COLO829 (cell line): ENCODE measurements around the gene NTN1.
A peak's percentile ranks its signal among the peaks of the same experiment; 100 is the strongest.
"Not testable (repeated sequence)": the region's sequence is repeated elsewhere in the genome, so short reads cannot be mapped to it uniquely, and the experiment has no call there.

ENCODE experiments used
- DNase-seq: peaks from one replicate; pipeline ENCODE4 v3.0.0; 2012; ENCODE audit warnings: low spot score

The NTN1 gene

DNA sequence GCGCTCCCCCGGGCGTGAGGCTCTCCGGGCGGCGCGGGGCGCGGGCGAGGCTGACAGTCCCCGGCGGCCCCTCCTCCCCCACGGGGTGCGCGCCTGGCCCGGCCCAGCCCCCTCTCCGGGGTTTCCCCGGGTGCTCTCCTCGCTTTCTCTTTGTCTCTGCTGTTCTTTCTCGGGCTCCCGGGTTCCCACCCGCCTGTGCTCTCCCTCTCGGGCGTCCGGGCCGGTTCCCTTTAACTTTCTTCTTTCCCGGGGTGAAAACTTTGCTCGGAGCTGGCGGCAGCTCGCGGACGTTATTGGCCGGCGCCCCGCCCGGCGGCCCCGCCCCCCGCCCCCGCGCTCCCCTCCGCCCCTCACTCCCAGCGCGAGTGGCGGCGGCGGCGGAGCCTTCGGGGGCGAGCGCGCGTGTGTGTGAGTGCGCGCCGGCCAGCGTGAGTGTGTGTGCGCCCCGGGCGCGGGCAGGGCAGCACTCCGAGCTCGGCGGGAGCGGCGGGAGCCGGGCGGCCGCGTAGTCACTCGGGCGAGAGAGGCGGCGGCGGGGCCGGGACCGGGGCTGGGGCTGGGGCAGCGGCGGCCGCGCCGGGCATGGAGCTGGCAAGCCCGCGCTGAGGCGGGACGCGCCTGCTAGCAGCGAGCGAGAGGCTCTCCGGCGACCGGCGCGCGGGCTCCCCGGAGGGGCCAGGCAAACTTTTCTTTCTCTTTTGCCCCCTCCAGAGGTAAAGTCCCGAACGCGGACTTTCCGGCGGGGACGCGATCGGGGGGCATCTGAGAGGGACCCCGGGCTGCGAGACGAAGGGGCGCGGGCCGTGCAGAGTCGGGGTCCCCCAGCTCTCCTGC lies at the start of gene NTN1:
TSS of gene NTN1 (plus strand) at position 353 of the 834 bp plus-strand sequence. CDS start 864 bp downstream, outside the sequence.
- no peak for DNase-seq

DNA sequence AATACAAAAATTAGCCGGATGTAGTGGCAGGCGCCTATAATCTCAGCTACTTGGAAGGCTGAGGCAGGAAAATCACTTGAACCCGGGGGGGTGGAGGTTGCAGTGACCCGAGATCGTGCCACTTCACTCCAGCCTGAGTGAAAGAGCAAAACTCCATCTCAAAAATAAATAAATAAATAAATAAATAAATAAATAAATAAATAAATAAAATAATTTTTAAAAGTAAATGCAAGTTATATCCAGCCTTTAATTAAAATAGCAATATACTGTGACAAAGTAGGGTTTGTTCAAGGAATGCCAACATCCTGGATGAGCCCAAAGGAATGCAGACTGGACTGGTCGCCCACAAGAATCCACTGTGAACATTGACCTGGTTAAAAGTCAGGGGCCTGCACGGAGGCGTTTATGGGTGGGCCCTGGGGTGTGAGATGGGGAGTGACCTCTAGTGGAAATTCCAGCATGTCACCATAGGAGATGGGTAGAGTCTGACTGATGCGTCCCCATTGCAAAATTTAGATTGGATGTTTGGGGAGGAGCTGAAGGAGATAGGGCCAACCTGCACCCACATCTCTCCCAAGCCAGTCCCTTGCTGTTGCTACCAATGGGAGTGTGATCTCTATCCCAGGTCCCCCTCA lies 46.1 kb upstream of the NTN1 start:
- no peak for DNase-seq

DNA sequence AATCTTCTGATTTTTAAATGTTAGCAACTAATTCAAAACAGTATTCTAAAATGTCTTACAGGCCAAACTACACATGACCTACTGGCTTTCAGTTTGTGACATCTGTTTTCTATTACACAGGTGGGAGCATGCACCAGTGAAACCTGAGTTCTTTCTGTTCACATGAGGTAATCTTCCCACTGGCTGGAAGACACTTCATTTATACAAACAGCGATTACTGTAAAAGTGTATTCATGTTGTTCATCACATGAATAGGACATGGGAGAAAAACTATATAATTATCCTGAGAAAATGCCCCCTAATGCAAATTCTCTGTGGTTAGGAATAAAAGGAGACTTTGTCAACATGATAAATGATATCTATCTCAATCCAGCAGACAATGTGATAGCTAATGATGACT lies 44.7 kb upstream of the NTN1 start:
- DNase-seq = peak; percentile 59

DNA sequence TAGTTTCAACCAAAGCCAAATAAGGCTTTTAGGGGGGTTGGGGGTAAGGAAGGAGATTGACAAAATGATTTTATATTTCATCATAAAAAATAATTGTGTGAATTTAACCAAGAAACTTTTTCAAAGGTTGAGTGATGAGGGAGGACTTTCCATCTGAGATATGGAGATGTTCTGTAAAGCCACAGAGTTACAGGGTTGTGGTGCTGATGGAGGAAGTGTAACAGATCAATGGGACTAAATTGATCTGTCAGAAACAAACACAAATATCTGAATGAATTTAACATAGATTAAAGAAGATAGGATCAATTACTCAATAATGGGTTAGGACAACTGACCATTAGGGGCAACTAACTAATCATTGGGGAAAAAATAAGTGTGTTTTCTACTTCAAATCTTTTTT lies 41.6 kb upstream of the NTN1 start:
- DNase-seq = no peak

DNA sequence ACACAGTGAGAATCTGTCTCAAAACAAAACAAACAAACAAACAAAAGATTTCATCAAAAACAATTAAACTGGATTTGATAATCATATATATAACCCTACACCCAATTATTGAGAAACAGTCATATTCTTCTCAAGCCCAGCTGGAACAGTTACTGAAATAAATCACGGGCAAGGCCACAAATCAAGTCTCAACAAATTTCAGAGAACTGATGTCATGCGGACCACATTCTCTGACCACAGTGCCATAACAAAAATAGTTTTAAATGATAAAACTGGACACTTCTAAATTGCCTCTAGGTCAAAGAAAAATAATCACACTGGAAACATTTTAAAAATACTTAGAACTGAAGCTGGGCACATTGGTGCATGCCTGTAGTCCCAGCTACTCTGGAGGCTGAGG lies 39.9 kb upstream of the NTN1 start:
- no peak for DNase-seq

DNA sequence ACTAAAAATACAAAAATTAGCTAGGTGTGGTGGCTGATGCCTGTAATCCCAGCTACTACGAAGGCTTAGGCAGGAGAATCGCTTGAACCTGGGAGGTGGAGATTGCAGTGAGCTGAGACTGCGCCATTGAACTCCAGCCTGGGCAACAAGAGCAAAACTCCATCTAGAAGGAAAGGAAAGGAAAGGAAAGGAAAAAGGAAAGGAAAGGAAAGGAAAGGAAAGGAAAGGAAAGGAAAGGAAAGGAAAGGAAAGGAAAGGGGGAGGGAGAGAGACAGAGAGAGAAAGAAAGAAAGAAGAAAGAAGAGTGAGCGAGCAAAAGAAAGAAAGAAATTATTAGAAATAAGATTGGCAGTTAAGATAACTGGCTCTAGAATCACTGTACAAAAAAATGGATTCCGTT lies 37.1 kb upstream of the NTN1 start:
- not testable (repeated sequence) for DNase-seq

DNA sequence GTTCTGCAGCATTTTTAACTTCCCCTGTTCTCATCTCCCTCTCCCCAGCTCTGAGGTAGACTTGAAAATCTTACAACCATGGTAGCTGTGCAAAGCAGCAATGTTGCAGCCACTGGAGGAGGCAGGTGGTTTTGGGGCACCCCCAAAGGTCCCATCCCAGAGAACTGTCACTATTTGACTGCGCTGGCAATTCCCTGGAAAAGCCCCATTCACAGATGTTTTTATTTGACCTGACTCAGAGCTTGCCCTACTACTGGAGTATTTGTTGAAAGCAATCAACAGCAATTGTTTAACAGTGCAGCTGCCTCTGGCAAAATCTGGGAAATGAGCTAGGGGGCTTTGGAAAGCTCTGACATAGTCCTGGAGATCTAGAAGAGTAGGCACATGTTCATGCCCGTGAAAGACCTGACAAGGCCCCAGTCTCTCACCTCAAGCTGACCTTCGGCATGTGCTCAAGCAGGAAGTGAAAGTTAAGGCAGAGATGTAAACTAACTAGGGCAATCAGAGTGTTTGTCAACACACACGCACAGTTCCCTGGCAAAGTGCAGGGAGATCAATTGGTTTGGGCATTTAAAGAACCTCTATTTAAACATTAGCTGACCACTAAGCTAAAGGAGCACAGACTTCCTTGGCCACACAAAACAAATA lies 36.1 kb upstream of the NTN1 start:
- no peak for DNase-seq

DNA sequence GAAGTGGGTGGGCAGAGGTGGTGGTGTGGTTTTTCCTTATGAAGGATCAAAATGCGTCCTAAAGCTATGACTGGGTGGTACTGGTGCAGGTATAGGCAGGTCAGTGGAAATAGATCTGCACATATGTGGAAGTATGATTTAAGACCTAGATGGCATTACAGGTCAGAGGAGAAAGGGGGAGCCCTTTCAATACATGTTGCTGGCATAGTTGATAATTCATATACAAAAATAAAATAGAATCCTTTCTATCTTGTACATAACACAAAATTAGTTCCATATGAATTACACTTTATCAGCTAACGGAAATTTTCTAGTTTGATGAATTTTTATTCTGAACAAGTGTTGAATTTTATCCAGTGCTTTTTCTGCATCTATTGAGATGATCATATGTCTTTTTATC lies 35.0 kb upstream of the NTN1 start:
- DNase-seq = no peak

DNA sequence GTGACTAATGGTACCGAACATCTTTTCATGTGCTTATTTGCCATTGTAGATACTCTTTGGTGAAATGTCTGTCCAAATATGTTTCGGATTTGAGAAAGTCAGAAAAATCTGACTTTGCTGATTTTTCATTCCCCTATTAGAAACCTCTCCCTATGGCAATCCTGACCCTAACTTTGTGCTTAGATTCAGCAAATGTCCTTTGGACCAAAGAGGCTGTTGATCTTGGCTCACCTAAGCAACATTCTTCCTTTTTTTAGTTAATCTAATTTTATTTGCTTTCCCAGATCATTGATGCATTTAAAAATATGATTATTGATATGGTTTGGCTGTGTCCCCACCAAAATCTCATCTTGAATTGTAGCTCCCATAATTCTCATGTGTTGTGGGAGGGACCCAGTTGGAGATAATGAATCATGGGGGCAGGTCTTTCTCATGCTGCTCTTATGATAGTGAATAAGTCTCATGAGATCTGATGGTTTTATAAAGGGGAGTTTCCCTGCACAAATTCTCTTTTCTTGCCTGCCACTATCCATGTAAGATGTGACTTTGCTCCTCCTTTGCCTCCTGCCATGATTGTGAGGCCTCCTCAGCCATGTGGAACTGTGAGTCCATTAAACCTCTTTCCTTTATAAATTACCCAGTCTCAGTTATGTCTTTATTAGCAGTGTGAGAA lies 32.9 kb upstream of the NTN1 start:
- DNase-seq = not testable (repeated sequence)

DNA sequence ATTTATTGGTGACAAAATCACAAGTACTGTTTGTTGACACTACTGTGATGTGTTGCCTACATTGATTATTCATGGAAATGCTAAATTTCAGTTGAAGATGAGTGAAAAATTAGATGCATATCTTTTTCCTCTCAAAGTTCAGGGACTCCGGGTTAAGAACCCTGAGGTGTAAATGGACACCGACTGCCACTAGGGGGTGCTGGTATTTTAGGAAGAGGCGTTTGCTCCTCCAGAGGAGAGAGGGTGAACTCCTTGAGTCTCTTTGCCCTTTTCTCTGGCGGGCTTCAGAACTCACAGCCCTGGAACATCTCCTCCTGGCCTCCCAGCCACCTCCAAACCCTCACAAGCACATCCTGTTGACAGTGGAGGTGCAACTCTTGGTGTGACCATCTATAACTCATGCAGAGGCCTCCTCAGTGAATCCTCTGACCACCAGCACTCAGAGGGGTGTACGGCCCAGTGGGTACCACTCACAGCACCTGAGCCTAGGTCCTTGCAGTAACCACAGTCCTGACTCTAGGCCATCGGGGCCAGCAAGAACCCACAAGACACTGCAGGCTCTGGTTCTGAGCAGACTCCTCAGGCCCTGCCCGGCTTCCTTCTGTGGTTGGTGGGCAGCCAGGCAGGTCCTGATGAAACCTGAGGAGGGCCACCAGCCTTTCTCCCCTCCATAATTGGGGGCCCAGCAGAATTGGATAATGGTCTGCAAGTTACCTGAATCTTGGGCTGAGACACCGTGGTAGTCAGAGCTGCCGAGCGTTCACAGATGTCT lies 29.6 kb upstream of the NTN1 start:
- peak; percentile 38 for DNase-seq

DNA sequence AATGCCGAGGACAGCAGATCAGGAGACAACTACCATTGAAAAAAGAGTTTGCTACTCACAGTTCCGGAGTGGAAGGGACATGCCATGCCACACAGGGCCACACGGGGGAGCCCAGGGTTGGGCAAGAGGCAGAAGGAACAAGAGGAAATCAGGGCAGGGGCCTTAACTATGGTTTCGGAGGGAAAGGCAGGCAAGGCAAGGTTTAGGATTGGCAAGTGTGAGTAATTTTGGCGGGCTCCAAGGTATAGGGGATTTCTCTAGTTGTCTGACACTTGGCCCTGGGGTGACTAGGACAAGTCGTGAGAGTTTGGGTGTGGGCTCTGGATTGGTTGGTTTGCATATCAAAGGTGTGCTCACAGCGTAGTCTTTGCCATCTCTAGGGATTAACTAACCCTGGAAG lies 27.0 kb upstream of the NTN1 start:
- peak; percentile 54 for DNase-seq

DNA sequence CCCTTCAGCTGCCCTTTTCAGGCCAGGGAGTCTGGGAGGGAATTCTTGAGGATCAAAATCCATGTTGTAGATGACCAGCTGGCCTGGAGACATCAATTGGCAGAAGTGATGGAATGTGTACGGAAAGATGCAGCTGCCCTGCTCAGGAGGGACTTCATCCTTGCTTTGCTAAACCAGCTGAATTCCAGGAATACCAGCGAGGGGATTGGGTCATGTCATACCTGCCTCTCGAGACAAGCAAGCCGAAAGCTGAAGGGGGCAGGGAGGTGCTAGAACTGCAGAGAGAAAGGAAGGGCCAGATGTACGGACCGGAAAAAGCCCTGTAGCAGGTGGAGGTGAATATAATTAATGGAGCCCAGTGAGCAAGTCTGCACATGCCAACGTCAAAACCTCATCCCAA lies 25.6 kb upstream of the NTN1 start:
- no peak for DNase-seq

DNA sequence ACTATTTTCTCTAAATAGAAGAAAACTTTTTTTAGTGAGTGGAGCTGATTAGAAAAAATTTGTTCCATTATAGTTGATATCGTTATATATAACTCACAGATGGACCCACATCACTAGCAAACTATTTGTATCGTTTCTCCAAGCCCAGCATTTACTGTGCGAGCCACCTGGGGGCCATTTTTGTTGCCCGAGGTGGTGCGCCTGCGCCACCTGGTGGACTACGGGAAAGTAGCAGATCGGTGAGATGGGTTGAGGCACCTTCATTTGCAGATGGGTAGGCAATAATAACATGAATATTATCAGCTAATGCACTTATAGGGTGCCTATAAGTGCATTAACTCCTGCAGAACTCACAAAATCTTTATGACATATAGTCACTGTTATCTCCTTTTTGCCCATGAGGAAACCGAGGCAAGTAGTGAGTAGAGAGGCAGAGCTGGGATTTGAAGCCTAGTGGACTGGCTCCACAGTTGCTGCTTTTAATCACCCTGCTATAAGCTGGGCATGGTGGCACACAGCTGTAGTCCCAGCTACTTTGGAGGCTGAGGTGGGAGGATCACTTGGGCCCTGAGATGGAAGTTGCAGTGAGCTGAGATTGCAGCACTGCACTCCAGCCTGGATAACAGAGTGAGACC lies 23.2 kb upstream of the NTN1 start:
- peak; percentile 82 for DNase-seq

DNA sequence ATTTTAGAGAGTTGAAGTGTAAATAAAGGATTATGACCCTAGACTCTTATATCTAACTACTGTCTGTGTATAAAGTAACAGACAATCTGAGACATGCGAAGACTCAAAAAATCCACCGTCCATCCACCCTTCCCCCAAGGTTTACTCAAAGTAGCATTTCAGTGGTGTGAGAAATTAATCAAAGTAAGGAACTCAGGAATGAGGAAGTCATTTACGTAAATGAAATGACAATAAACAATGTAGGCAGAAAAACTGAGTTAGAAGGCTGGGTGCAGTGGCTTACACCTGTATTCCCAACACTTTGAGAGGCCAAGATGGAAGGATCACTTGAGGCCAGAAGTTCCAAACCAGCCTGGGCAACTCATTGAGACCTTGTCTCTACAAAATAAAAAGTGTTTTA lies 19.8 kb upstream of the NTN1 start:
- DNase-seq = no peak

DNA sequence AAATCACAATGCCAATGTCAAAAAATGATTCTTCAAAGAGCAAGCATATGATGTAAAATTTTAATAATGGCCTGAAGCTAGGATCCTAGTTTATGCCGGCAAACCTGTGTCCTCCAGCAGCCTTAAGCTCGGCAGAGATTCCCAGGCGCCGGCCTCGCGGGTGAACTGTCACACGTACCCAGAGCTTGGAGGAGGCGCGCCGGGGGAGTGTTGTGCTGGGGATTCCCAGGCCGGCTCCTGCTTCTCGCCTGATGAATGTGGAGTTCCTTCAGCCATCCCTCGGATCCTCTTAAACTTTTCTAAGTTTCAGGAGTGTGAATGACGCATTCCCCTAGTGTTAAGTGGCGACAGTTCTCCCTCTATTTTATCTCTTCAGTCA lies 19.1 kb upstream of the NTN1 start:
- DNase-seq = no peak

DNA sequence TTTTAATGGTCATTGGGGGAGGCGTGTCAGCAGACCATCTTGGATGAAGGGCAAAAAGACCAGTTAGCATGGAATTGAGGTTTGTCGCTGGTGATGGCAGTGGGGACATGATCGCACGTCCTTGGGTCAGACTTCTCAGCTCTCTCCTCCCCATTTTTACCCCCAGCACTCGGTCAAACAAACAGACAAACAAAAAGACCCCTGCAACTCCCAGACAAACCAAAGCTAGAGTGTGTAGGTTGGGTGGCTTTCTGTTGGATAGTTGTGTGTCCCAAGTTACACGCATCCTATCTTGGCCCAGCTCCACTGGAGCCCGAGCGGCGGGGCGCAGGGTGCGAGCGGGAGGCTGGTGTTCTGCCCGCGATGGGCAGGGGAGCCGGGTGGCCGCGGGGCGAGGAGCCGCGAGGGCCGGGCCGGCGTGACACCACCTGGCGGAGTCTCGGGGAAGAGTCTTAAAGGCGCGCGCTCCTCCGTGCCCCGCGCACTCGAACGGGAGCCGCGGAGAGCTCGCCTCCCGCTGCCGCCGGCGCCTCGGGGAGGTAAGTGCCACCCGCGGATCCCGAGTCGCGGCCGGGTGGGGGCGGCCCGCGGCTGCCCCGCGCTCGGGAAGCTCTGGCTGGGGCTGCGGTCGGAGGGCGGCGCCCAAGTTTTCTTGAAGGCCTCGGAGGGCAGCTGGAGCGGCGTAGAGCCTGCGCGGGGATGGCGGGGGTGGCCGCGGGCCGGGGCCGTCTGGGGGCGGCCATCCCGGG lies 18.5 kb upstream of the NTN1 start:
- DNase-seq = no peak

DNA sequence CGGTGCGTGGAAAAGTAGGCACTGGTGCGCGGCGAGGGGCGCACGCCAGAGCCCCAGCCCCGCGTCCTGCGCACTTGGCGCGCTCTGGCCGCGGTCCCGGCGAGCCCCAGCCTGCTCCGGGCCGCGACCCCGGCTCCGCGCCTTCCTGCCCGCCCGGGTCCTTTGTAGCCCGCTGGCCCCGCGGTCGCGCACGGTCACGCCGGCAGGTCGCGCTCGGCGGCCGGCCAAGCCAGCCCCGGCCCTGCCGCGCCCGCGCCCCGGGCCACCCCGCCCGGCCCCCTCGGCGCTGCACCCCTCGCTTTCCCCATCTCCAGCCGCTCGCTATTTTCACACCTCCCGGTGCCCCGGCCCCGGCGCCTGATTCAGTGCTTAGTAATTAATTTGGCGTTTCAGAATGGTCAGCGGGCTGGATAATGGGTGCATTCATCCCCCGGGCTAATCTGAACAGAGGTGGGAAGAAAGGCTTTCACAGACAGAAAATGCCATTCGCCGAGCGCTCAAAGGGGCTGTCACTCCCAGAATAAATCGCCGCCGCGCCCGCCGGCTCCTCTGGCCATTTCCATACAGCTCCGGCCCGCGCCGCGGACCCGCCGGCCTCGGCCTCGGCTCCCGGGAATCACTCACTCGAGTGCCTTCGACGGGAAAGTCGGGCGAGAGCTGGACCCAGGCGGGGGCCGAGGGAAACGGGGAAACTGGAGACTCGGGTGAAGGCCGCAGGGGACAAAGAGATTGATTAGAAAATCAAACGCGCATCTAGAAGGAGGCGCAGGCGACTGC lies 17.8 kb upstream of the NTN1 start:
- peak; percentile 54 for DNase-seq

DNA sequence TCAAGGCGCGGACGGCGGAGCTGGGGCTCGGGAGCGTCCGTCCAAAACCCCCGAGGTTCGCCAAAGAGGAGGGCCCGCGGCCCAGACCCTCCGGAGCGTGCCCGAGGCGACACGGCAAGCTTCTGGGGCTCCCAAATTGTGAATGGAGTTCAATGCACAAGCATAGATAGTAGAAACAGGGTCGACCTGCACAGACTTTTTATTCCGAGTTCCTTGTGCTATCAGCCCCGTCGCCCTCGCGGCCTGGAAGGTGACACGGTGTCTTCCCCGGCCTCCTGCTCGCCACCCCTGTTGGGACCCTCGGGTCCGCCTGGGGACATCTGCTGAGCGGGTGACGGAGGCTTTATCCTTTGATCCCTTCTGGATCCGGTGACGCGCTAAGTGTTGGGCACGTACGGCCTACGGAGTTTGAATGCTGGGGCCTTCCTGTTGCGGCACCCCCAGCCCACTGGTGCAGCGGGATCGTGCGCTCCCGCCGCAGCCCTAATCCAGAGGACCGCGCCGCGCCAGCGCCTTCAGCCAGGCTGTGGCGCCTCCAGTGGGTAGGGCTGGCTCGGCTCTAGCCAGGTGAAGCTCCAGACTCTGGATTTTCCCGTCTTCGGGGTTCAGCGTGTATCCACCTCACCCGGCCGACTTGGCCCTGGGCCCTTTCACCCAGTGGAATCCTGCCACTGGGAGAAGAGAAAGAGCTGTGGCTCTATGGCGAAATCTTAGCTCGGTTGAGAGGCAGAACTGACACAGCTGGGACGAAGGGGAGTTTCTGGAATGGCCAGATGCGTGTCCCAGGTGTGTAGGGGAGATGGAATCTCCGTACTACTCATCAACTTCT lies 17.0 kb upstream of the NTN1 start:
- no peak for DNase-seq

DNA sequence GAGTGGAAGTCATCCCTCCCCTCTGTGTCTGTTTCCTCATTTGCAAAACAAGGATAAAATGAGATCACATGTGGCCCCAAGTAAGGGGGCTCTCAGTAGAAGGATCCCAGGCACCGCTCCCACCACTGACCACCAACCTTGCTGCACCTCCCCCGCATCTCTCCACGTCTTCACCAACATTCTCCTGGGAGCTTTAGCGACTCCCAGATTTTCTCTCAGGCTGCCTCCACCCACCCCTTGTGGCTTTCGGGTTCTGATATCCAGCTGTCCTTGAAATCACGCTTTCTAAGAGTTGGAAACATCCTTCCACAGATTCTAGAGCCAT lies 16.4 kb upstream of the NTN1 start:
- no peak for DNase-seq
